Neuron (in vitro differentiated cells): ENCODE measurements around the gene LCN9.
"Not testable (repeated sequence)": the region's sequence is repeated elsewhere in the genome, so short reads cannot be mapped to it uniquely, and the experiment has no call there.

Experiments used
- H2AFZ ChIP-seq: one replicate; pipeline ENCODE4 v1.6.1; 2013; ENCODE audit warnings: low read depth, mild to moderate bottlenecking, inconsistent platforms, low read length, moderate library complexity
- H3K27me3 ChIP-seq: one replicate; pipeline ENCODE4 v1.6.1; 2013; ENCODE audit warnings: low read length; ENCODE audit not compliant: insufficient read depth
- H3K36me3 ChIP-seq: one replicate; pipeline ENCODE4 v1.6.1; 2013; ENCODE audit warnings: low read length; ENCODE audit not compliant: insufficient read depth
- H3K4me1 ChIP-seq: one replicate; pipeline ENCODE4 v1.6.1; 2013; ENCODE audit warnings: low read length; ENCODE audit not compliant: insufficient read depth
- H3K4me3 ChIP-seq: 2 replicates; pipeline ENCODE4 v1.5.1; 2013; ENCODE audit warnings: mild to moderate bottlenecking, low read length, moderate library complexity
- H3K9me3 ChIP-seq: one replicate; pipeline ENCODE4 v1.6.1; 2013; ENCODE audit warnings: low read length

Gene LCN9

DNA sequence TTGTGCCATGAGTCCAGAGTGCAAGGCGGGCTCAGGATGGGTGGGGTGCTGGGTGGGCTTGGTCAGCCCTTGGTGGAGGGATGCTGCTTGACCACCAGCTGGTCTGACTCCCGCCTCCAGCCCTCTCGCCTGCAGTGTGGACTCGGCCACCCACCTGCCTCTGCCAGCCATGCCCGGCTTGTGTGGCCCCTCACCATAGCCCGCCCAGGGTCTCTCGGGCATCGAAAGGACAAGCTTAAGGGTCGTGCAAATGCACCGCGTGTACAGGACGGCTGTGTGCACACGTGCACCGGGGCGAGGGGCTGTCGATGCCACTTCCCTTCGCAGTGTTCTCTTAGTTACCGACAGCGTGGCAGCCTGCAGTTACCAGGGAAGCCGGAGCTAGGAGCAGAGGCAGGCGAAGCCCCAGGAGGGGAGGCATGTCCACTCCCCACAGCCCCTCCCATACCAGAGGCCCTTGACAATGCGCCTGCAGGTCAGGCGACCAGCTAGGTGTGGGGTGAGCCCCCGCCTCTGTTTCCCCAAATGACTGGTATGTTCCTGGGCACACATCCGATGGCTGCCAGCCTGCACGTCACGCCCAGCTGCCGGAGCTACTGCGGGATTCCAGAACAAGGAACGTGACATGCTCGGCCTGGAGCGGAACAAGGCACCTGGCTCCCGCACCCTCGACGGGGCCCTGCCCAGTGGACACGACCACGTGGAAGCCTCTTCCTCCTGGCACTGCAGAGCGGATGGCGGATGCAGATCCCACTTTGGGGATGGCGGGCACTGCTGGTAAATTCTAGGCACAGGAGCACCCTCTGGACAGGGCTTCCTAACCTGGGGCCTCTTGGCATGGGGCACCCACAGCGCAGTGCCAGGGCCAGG is 7.8 kb downstream of the LCN9 start:
- no peak overlapping the region for H2AFZ ChIP-seq

DNA sequence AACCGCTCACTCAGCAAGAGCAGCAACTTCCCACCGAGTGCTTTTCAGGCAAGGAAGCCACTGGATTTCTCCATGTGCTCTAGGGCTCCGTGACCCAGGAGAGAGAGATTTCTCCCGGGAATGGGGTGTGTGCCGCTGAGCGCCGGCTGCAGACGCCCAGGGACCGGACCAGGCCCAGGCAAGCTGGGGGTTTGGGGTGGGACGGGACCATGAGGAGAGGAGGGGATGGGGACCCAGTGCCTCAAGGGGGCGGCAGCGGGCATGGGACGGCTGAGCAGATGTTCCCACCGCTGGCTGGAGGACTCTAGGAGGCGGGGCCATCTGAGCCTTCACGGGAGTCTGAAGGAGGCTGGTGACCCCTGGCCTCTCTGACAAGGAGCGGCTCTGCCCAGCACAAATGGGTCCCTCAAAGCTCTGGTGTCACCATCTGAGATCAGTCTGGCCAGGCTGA is 8.5 kb downstream of the LCN9 start:
- H3K36me3 ChIP-seq: no peaks in the 10 kb centered on the region
- H3K27me3 ChIP-seq: no peaks in the 10 kb centered on the region
- H3K9me3 ChIP-seq: no peaks in the 10 kb centered on the region
- no peak overlapping the region for H2AFZ ChIP-seq
- no peaks in the 10 kb centered on the region for H3K4me1 ChIP-seq
- H3K4me3 ChIP-seq: no peak overlapping the region

More for the DNA sequence above, 7.8 kb downstream of the LCN9 start:
- no peaks in the 10 kb centered on the region for H3K9me3 ChIP-seq
- no peaks in the 10 kb centered on the region for H3K4me1 ChIP-seq
- no peaks in the 10 kb centered on the region for H3K27me3 ChIP-seq
- no peak overlapping the region for H3K4me3 ChIP-seq
- no peaks in the 10 kb centered on the region for H3K36me3 ChIP-seq

DNA sequence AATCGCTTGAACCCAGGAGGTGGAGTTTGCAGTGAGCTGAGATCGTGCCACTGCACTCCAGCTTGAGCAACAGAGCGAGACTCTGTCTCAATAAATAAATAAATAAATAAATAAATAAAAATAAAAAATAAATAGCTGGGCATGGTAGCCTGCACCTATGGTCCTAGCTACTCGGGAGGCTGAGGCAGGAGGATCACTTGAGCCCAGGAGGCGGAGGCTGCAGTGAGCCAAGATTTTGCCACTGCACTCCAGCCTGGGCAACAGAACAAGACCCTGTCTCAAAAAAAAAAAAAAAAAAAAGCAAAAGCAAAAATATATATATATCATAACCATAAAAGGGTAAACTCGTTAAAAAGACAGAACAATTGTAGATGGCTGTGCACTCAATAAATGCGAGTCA is 9.7 kb downstream of the LCN9 start:
- not testable (repeated sequence) for H3K9me3 ChIP-seq, H2AFZ ChIP-seq, H3K27me3 ChIP-seq, H3K4me3 ChIP-seq, H3K4me1 ChIP-seq, H3K36me3 ChIP-seq

DNA sequence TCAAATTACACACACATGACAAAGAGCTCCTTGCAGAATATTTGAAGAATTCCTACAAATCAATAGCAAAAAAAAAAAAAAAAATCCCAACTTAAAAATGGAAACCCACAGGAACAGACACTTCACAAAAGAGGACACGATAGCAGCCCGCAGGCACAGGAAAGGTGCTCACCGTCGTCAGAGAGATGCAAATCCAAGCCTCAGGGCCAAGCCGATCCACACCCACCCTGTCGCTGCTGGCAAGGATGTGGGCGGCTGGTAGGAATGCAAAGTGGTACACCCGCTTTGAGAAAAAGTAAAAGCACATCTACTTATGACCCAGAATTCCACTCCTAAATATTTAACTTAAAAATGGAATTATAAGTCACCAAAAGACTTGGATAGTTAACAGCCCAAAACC is 10.8 kb downstream of the LCN9 start:
- H3K36me3 ChIP-seq: no peaks in the 10 kb centered on the region
- no peaks in the 10 kb centered on the region for H3K9me3 ChIP-seq
- H2AFZ ChIP-seq: no peak overlapping the region
- H3K27me3 ChIP-seq: no peaks in the 10 kb centered on the region
- no peaks in the 10 kb centered on the region for H3K4me1 ChIP-seq
- no peak overlapping the region for H3K4me3 ChIP-seq

DNA sequence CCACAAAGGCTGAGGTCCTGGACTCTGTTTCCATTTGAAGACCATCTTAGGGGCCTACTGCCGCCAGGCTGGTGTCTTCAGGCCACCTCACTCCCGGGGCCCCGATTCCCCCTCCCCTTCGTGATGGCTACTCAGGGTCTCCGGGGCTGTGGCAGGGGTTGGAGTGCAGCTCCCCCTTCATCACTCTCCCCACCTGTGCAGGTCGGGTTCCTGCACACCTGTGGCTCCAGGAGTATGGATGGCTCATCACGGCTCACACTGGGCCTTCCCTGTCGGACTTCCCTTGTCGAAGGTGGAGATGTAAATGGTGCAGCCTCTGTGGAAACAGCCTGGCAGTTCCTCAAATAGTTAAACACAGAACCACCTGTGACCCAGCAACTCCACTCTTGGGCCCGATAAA is 11.9 kb downstream of the LCN9 start:
- H3K9me3 ChIP-seq: no peaks in the 10 kb centered on the region
- no peaks in the 10 kb centered on the region for H3K36me3 ChIP-seq
- H3K27me3 ChIP-seq: no peaks in the 10 kb centered on the region
- H3K4me1 ChIP-seq: no peaks in the 10 kb centered on the region
- H2AFZ ChIP-seq: no peak overlapping the region
- no peak overlapping the region for H3K4me3 ChIP-seq

DNA sequence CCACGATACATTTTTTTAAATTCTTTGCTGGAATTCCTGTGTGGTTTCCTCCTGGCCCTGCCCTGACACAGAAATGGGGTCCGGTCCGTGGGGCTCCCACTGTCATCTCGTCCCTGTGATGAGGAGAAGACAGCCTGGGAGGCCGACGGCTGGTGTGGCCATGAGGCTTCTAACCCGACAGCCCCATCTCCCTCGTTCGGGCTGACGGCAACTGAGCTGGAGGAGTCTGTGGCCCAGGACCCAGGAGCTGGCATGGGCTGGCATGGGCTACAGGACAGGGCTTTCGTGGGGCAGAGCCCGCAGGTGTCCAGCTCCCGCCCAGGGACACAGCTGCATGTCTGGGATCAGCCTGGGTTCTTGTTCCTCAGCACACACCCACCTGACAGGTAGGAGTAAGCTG is 13.8 kb downstream of the LCN9 start:
- no peaks in the 10 kb centered on the region for H3K9me3 ChIP-seq
- H3K36me3 ChIP-seq: no peaks in the 10 kb centered on the region
- H3K4me3 ChIP-seq: no peak overlapping the region
- no peaks in the 10 kb centered on the region for H3K27me3 ChIP-seq
- H3K4me1 ChIP-seq: no peaks in the 10 kb centered on the region
- no peak overlapping the region for H2AFZ ChIP-seq

DNA sequence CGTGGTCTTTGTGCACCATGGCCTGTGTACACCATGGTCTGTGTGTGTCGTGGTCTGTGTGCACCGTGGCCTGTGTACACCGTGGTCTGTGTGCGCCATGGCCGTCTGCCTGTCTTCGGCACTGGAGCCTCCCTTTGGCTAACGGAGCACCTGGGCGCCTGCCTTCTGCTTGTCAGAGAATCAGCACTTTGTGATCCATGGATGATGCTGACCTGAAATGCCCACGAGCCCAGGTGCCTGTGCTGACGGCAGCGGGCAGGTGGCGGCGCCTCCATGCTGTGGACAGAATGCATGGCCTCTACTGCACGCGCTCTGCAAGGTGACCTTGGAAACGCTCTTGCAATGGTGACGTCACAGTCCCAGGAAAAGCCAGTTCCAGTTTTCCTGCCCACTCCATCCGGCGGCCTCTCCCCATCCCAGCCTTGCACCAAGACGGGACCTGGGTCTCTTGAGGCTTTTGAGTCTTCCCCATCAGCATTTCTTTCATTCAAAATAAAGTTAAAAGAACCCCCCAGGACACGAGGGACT is 14.6 kb downstream of the LCN9 start:
- no peaks in the 10 kb centered on the region for H3K36me3 ChIP-seq
- no peaks in the 10 kb centered on the region for H3K4me1 ChIP-seq
- H3K4me3 ChIP-seq: no peak overlapping the region
- peaks cover 4% of the 10 kb centered on the region for H3K27me3 ChIP-seq
- H2AFZ ChIP-seq: no peak overlapping the region
- no peaks in the 10 kb centered on the region for H3K9me3 ChIP-seq

DNA sequence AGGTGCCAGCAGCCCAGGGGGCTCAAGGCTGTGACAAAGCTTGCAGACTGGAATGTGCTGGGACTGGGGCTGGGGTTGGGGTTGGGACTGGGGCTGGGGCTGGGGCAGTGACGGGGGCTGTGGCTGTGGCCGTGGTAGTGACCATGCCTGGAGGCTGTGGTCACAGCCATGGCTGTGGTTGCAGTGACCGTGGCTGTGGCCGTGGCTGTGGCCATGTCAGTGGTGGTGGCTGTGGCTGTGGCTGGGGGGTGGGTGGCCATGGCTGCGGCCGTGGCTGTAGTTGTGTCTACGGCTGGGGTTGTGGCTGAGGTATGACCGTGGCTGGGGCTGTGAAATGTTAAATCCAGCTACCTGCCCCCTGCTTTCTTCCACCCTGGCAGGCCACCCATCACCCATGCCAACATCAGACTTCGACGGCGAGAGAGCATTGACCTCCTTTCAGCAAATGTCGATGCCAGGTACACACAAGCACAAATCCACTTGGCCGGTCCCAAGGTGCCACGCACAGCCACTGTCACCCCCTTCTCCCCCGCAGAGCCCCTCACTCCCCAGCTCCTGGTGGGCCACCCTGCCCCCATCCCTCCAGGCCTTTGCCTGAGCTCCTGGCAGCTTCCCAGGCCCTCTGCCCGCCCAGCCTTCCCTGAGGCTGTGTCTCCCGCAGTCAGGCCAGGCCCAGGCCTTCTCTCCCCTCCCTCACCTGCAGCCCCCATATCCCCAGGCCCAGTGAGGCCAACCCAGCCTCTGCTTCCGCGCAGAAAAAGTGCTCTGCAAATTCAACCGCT is 15.3 kb downstream of the LCN9 start:
- H2AFZ ChIP-seq: no peak overlapping the region
- H3K9me3 ChIP-seq: no peaks in the 10 kb centered on the region
- H3K27me3 ChIP-seq: peaks cover 5% of the 10 kb centered on the region
- no peaks in the 10 kb centered on the region for H3K36me3 ChIP-seq
- H3K4me1 ChIP-seq: no peaks in the 10 kb centered on the region
- no peak overlapping the region for H3K4me3 ChIP-seq

DNA sequence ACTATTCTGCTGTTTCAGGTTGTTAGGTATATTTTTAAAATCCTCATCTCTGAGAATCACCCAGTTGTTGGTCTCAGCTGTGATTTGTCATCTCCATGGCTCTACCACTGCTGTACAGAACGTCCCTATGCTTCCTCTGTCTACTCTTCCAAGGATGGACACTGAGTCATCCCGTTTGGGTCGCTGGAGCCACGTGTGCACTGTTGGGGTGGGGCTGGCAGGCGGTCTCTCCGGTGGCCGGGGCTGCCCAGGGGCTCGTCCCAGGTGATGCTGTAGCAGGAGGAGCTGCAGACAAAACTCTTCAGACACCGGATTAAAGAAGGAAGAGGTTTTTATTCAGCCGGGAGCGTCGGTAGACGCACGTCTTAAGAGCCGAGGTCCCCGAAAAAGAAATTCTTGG is 16.9 kb downstream of the LCN9 start:
- H3K4me1 ChIP-seq: no peaks in the 10 kb centered on the region
- H3K27me3 ChIP-seq: peaks cover 11% of the 10 kb centered on the region
- H3K9me3 ChIP-seq: no peaks in the 10 kb centered on the region
- H3K36me3 ChIP-seq: no peaks in the 10 kb centered on the region
- H3K4me3 ChIP-seq: no peak overlapping the region
- no peak overlapping the region for H2AFZ ChIP-seq

DNA sequence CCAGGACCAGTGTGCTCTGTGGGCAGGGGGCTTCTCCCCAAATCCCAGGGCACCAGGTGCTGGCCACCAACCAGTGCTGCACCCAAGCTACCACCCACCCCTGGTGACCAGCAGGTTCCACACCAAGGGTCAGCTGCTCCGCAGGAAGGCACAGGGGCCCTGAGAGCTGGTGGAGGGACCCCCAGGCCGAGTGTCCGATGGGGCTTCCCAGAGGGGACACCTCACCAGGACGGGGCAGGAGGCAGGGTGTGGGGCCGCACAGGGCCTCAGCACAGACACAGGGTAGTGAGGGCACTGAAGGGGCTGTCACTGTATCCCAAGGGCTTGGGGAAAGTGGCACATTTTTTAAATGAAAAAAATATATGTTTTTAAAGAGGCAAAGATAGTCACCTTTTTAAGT is 18.1 kb downstream of the LCN9 start:
- no peaks in the 10 kb centered on the region for H3K4me1 ChIP-seq
- H2AFZ ChIP-seq: no peak overlapping the region
- no peak overlapping the region for H3K4me3 ChIP-seq
- H3K27me3 ChIP-seq: peaks cover 11% of the 10 kb centered on the region
- H3K36me3 ChIP-seq: no peaks in the 10 kb centered on the region
- H3K9me3 ChIP-seq: no peaks in the 10 kb centered on the region

DNA sequence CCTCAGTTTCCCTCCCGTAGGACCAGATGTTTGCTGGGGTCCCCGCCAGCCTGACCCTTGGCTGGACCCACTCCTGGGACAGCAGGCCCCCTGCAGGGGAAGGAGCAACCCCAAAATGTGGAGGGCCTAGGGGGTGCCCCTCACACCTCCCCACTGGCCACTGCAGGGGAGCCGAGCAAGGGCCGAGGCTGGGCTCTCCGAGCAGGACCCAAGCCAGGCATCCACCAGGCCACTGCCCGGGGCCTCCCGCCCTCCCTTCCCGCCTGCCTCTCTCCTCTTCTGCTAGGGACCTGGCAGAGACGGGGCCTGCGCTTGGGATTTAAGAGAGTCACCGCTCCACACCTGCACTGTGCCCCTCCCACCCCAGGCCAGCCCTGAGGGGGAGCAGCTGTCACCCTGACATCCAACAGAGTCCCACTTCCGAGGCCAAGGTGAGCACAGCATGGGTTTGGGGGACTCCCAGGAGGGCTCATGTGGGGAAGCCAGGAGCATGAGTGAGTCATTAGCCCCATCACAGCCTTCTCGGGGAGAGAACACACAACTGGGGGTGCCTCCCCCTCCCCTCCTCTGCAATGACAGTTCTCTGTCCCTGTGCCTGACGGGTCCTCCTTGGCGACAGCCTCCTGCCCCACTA is 20.4 kb downstream of the LCN9 start:
- H3K27me3 ChIP-seq: peaks cover 11% of the 10 kb centered on the region
- no peaks in the 10 kb centered on the region for H3K4me1 ChIP-seq
- no peaks in the 10 kb centered on the region for H3K36me3 ChIP-seq
- H3K9me3 ChIP-seq: no peaks in the 10 kb centered on the region
- no peak overlapping the region for H3K4me3 ChIP-seq
- no peak overlapping the region for H2AFZ ChIP-seq

DNA sequence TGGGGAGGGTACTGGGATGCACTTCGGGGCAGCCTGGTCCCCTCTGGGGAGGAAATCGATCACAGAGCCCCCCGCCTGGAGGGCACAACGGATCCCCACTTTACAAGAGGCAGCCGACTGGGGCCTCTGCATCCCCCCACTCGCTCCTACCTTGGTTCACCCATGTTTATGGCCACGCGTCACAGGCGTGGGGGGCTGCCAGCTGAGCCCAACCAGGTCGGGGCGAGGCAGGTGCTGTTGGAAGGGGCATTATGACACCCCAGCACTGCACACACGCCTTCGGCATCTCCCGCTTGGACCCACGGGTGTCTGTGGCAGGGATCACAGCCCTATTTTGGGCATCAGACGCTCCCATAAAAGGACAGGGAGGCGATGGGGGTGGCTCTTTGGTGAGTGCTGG is 21.6 kb downstream of the LCN9 start:
- Histone ChIP-seq H3K4me3 (no peak overlapping the region), H3K36me3 (no peaks in the 10 kb centered on the region), H3K9me3 (no peaks in the 10 kb centered on the region), H2AFZ (no peak overlapping the region), H3K4me1 (no peaks in the 10 kb centered on the region), H3K27me3 (peaks cover 15% of the 10 kb centered on the region)

DNA sequence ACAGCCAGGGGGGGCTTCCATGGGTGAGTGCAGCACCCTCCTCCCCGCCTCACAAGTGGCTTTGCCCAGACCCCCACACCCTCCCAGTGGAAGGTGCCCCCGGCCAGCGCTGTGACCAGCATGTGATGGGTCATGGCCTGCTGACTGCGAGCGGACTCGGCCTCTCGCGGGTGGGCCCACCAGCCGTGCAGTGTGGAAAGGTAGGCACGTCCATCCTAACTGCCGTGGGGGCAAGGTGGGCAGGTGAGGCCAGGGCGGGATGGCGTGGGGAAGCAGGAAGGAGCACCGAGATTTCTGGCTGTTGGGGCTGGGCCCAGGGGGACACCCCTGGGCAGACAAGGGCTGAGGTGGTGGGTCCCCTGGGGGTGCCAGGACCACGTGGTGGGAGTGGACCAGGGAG is 24.1 kb downstream of the LCN9 start:
- H3K4me3 ChIP-seq: no peak overlapping the region
- no peaks in the 10 kb centered on the region for H3K9me3 ChIP-seq
- H3K4me1 ChIP-seq: no peaks in the 10 kb centered on the region
- no peaks in the 10 kb centered on the region for H3K36me3 ChIP-seq
- H2AFZ ChIP-seq: no peak overlapping the region
- peaks cover 21% of the 10 kb centered on the region for H3K27me3 ChIP-seq
